Gastrocnemius medialis (tissue), 4 donors: ENCODE measurements around the gene PDE4B.

ENCODE experiments used
- POLR2A ChIP-seq, 2 donors: fragments of 450-650 bp; IDR thresholded peaks; one replicate each; pipeline ENCODE4 v1.6.1; 2017; ENCODE audit warnings: antibody characterized with exemption in 2 of 2, mild to moderate bottlenecking in 2 of 2, moderate library complexity in 2 of 2
- TF ChIP-seq, protein P1 (sequence below), 5 experiments: fragments of 450-650 bp in 3 of 5; fragments of 200-600 bp in 2 of 5; sonication (generic) in 2 of 5; IDR thresholded peaks in 4 of 5; conservative IDR thresholded peaks in 1 of 5; 1 replicate in 4 of 5; 2 replicates in 1 of 5; pipeline ENCODE4 v1.5.1; 2016 to 2019; ENCODE audit warnings: antibody characterized with exemption in 5 of 5, mild to moderate bottlenecking in 3 of 5, moderate library complexity in 3 of 5

- TF ChIP-seq, protein P1, sequence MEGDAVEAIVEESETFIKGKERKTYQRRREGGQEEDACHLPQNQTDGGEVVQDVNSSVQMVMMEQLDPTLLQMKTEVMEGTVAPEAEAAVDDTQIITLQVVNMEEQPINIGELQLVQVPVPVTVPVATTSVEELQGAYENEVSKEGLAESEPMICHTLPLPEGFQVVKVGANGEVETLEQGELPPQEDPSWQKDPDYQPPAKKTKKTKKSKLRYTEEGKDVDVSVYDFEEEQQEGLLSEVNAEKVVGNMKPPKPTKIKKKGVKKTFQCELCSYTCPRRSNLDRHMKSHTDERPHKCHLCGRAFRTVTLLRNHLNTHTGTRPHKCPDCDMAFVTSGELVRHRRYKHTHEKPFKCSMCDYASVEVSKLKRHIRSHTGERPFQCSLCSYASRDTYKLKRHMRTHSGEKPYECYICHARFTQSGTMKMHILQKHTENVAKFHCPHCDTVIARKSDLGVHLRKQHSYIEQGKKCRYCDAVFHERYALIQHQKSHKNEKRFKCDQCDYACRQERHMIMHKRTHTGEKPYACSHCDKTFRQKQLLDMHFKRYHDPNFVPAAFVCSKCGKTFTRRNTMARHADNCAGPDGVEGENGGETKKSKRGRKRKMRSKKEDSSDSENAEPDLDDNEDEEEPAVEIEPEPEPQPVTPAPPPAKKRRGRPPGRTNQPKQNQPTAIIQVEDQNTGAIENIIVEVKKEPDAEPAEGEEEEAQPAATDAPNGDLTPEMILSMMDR (IDR thresholded peaks at IDR 0.05 in 4 of 5, conservative IDR thresholded peaks at IDR 0.05 in 1 of 5), result no peak
- no peak for TF ChIP-seq POLR2A (IDR thresholded peaks at IDR 0.05)
These were observed 620.6 kb downstream of the PDE4B start for GRCh38 chr1:66413136-66413837.
